Fibroblast of mammary gland (primary cell): Measurements from ENCODE around the gene TNNC2.

Experiments used
- DNase-seq: peaks from one replicate; pipeline ENCODE4 v3.0.0-alpha.2; 2010; ENCODE audit warnings: low read depth
- H3K4me3 ChIP-seq: 2 replicates; pipeline ENCODE4 v1.5.1; 2011; ENCODE audit warnings: low read depth, mild to moderate bottlenecking, low read length, moderate library complexity; ENCODE audit not compliant: control insufficient read depth
- CTCF ChIP-seq: conservative IDR thresholded peaks from 2 replicates; pipeline ENCODE4 v1.5.1; 2011; ENCODE audit warnings: low read depth, low read length, inconsistent platforms; ENCODE audit not compliant: control insufficient read depth, insufficient read depth

Gene TNNC2

GRCh38 chr20:45821947-45822346 lies 5.2 kb downstream of the TNNC2 start:
- DNase-seq = no peak
- no peak for TF ChIP-seq CTCF
- H3K4me3 ChIP-seq = no peak overlapping the region

GRCh38 chr20:45819466-45819865 lies 7.6 kb downstream of the TNNC2 start:
- no peak overlapping the region for H3K4me3 ChIP-seq
- no peak for DNase-seq
- TF ChIP-seq CTCF = no peak

- DNase-seq = no peak
- no peak overlapping the region for H3K4me3 ChIP-seq
- no peak for TF ChIP-seq CTCF
Observed at GRCh38 chr20:45818239-45818638, 8.9 kb downstream of the TNNC2 start.

- peak; percentile 83 for DNase-seq
Observed at GRCh38 chr20:45817376-45818194, 9.5 kb downstream of the TNNC2 start.

GRCh38 chr20:45816951-45817350 lies 10.2 kb downstream of the TNNC2 start:
- no peak for TF ChIP-seq CTCF
- no peak overlapping the region for H3K4me3 ChIP-seq
- DNase-seq = no peak

More at GRCh38 chr20:45817376-45818194, 9.5 kb downstream of the TNNC2 start:
- no peak overlapping the region for H3K4me3 ChIP-seq
- TF ChIP-seq CTCF = no peak

GRCh38 chr20:45814314-45814713 lies 12.8 kb downstream of the TNNC2 start:
- H3K4me3 ChIP-seq = peak overlapping the region; percentile 37
- TF ChIP-seq CTCF = no peak
- no peak for DNase-seq
